Subcutaneous preadipocyte (primary cell): ENCODE measurements around the gene C2orf81. TPM values are rescaled to one million over a fixed set of nuclear protein-coding genes. Genes with fewer than 3 reads are reported as not detected.

Experiments used
- total RNA-seq: library from RNA; depleted of rRNA; stranded (reverse); fragments of >200 nt; gene quantifications from 2 replicates; pipeline ENCODE4 v1.2.3, GENCODE V29; 2012

Gene C2orf81
- total RNA-seq = 0.98 and 1.1 TPM in 2 replicates

DNA sequence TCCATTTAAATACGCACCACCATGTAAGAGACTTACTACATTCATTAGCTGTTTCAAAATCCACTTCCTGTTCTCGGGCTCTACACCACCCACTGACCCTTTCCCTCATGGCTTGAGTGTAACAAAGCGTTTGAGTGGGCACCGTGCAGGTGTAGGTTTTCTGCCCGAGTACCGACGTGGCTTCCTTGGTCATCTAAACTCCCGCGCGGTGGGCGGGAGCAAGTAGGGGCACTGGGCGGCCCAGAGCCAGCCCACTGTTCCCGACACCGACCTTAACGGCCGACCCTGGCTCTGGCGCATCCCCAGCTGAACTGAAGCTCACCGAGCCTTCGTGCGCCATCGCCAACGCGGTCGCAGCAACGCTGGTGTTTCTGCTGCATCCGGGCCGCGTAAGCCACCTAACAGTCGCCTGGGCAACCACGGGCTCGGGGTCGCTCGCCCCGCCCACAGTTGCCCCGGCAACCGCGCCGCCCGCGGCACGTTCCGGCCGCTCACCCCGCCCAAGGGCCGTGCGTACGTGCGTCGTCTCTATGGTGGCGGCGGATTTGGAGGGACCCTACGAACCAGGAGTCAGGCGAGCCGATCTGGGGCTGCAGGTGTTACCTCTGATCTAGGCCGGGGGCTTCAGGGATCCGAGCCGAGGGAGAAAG is at the start of gene C2orf81, which contains the start of gene WDR54:
TSS of gene C2orf81 (minus strand) at position 399 of the 650 bp plus-strand sequence. CDS start at position 340, 59 bp downstream.
TSS of gene WDR54 (plus strand) at position 510 of the 650 bp plus-strand sequence. CDS start 424 bp downstream, outside the sequence.

DNA sequence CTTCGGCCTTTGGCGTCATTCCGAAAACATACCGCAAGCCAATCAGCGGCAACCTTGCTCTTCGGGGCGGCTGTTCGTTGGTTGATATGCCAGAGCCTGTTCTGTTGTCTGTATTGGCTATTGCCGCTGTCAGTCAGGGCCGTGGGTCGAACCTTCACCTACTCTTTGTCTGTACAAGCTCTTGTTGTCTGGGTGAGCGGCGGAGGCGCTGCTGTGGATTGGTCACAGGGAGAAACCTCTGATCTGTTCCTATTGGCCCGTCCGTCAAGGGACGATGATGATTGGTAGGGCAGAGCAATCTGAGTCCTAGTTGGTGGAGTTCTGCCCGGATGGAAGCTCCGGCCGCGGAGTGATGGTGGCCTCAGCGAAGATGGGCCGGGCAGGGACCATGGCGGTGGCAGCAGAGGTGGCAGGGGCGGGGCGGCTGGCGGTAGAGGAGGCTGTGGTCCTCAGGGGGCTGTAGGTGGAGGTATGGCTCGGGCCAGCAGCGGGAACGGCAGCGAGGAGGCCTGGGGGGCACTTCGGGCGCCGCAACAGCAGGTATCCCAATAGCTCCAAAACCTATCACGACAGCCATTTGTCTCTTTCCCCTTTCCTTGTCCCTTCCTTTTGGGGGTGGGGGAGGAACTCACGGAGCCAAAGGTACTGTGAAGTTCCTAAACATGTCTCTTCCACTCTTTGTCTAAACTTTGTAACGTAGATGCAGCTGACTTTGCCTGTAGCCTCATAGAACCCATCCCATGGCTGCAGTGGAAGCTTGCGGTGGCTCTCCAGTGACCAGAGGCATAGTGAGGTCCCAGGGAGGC is 36.9 kb upstream of the C2orf81 start, which contains the start of gene WBP1:
TSS of gene WBP1 (plus strand) at position 307 of the 806 bp plus-strand sequence. CDS start at position 472, 165 bp downstream.

GRCh38 chr2:74454654-74455511 is 33.5 kb upstream of the C2orf81 start, which contains the start of gene INO80B:
Gene INO80B, plus strand, starts transcription at chr2:74455087. Its CDS starts 30 bp downstream, at chr2:74455117.

GRCh38 chr2:74441690-74442482 is 20.5 kb upstream of the C2orf81 start, which contains the start of gene RTKN:
Gene RTKN, minus strand, starts transcription at chr2:74441937. Its CDS starts 121 bp downstream, at chr2:74441816.

GRCh38 chr2:74379851-74380789 is 41.3 kb downstream of the C2orf81 start, which contains the start of gene DCTN1:
Gene DCTN1, minus strand, starts transcription at chr2:74380311. Its CDS starts 274 bp downstream, at chr2:74380037.

Other genes starting within 250 kb of the C2orf81 start
- 77.2 and 88.6 TPM in 2 replicates for gene MOB1A, start 242.7 kb downstream of the C2orf81 start, total RNA-seq
- gene MTHFD2, start 223.0 kb downstream of the C2orf81 start, total RNA-seq = 75.7 and 86.0 TPM in 2 replicates
- under 0.01 and 1.5 TPM in 2 replicates for gene SLC4A5, start 78.2 kb downstream of the C2orf81 start, total RNA-seq
- gene DCTN1, start 41.3 kb downstream of the C2orf81 start, total RNA-seq = 108 and 112 TPM in 2 replicates
- gene WDR54, start 111 bp upstream of the C2orf81 start, total RNA-seq = 71.7 and 76.4 TPM in 2 replicates
- 9.6 and 11.0 TPM in 2 replicates for gene RTKN, start 20.3 kb upstream of the C2orf81 start, total RNA-seq
- gene INO80B, start 33.5 kb upstream of the C2orf81 start, total RNA-seq = 11.4 and 11.5 TPM in 2 replicates
- gene WBP1, start 36.8 kb upstream of the C2orf81 start, total RNA-seq = 22.0 and 25.6 TPM in 2 replicates
- gene MOGS, start 43.8 kb upstream of the C2orf81 start, total RNA-seq = 31.2 and 48.1 TPM in 2 replicates
- gene MRPL53, start 51.1 kb upstream of the C2orf81 start, total RNA-seq = 19.9 and 30.9 TPM in 2 replicates
- 22.4 and 34.0 TPM in 2 replicates for gene CCDC142, start 61.4 kb upstream of the C2orf81 start, total RNA-seq
- 12.9 and 16.0 TPM in 2 replicates for gene TTC31, start 61.5 kb upstream of the C2orf81 start, total RNA-seq
- 3.3 and 3.9 TPM in 2 replicates for gene LBX2, start 78.0 kb upstream of the C2orf81 start, total RNA-seq
- gene PCGF1, start 86.1 kb upstream of the C2orf81 start, total RNA-seq = 16.2 and 22.4 TPM in 2 replicates
- under 0.01 TPM in 1 of 2 replicates, not detected in the other for gene TLX2, start 92.8 kb upstream of the C2orf81 start, total RNA-seq
- gene DQX1, start 104.6 kb upstream of the C2orf81 start, total RNA-seq = not detected in 2 replicates
- 103 and 105 TPM in 2 replicates for gene AUP1, start 108.1 kb upstream of the C2orf81 start, total RNA-seq
- gene HTRA2, start 108.3 kb upstream of the C2orf81 start, total RNA-seq = 48.5 and 52.8 TPM in 2 replicates
- gene LOXL3, start 132.3 kb upstream of the C2orf81 start, total RNA-seq = 2.2 and 3.7 TPM in 2 replicates
- gene DOK1, start 133.1 kb upstream of the C2orf81 start, total RNA-seq = 14.7 and 15.6 TPM in 2 replicates
- gene M1AP, start 226.7 kb upstream of the C2orf81 start, total RNA-seq = not detected in 2 replicates
- 2.9 and 3.3 TPM in 2 replicates for gene SEMA4F, start 232.6 kb upstream of the C2orf81 start, total RNA-seq